HL-60 (cell line): ENCODE measurements around the gene FHIT.

Experiments
- DNase-seq, 2 experiments: peaks; one replicate each; pipeline ENCODE4 v3.0.0-alpha.2; 2010 to 2020; ENCODE audit warnings: low read depth in 1 of 2, low spot score in 1 of 2
- H3K27ac ChIP-seq: fragments of 250-450 bp; sonication (Bioruptor Pico); replicated peaks from 2 replicates; pipeline ENCODE4 v1.5.1; 2020; ENCODE audit warnings: mild to moderate bottlenecking, moderate library complexity
- H3K27me3 ChIP-seq: fragments of 250-450 bp; sonication (Bioruptor Pico); 2 replicates; pipeline ENCODE4 v1.5.1; 2021; ENCODE audit warnings: mild to moderate bottlenecking, moderate library complexity; ENCODE audit not compliant: insufficient read depth, poor library complexity, severe bottlenecking
- H3K4me3 ChIP-seq: replicated peaks from 2 replicates; pipeline ENCODE4 v1.5.1; 2011; ENCODE audit warnings: mild to moderate bottlenecking, control low read depth, low read length; ENCODE audit not compliant: insufficient read depth
- GABPA ChIP-seq: IDR thresholded peaks from 2 replicates; pipeline ENCODE4 v1.6.1; 2012; ENCODE audit warnings: low read depth
- POLR2AphosphoS5 ChIP-seq: IDR thresholded peaks from 2 replicates; pipeline ENCODE4 v1.6.1; 2012; ENCODE audit warnings: low read depth
- REST ChIP-seq: IDR thresholded peaks from 2 replicates; pipeline ENCODE4 v1.6.1; 2012; ENCODE audit warnings: low read depth; ENCODE audit not compliant: insufficient replicate concordance
- SPI1 ChIP-seq: IDR thresholded peaks from 2 replicates; pipeline ENCODE4 v1.6.1; 2012; ENCODE audit warnings: low read depth, mild to moderate bottlenecking, borderline replicate concordance
- TF ChIP-seq, protein P1 (sequence below): IDR thresholded peaks from one replicate; pipeline ENCODE4 v1.5.1; 2011; ENCODE audit warnings: low read length, control low read depth, inconsistent platforms; ENCODE audit not compliant: insufficient read depth

Gene FHIT

GRCh38 chr3:59796456-59796855, 1454.8 kb downstream of the FHIT start:
- Histone ChIP-seq H3K27ac (no peak overlapping the region), H3K27me3 (no peaks in the 10 kb centered on the region), H3K4me3 (no peak overlapping the region)
- DNase-seq, result no peak
- TF ChIP-seq SPI1, result no peak

DNA sequence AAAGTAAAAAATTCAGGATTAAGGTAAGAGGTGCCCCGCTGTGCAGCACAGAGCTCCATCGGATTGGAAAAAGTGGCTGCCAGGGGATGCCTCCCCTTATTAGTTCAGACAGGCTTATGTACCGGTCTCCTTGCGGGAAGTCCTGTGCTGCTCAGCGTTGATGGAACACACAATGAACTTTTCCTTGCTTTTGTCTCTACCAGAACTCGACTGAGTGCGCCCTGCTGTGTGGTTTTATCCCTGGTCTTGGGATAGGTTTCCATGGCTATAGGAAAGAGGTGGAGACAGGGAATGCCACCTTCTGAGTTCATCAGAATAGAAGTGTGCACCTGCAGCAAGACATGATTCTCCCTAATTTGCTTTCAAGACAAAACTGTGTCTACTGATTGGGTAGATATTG, 1455.5 kb downstream of the FHIT start:
- no peak overlapping the region for H3K4me3 ChIP-seq
- TF ChIP-seq GABPA (no peak), POLR2AphosphoS5 (no peak), REST (no peak), SPI1 (no peak)
- TF ChIP-seq, protein P1, sequence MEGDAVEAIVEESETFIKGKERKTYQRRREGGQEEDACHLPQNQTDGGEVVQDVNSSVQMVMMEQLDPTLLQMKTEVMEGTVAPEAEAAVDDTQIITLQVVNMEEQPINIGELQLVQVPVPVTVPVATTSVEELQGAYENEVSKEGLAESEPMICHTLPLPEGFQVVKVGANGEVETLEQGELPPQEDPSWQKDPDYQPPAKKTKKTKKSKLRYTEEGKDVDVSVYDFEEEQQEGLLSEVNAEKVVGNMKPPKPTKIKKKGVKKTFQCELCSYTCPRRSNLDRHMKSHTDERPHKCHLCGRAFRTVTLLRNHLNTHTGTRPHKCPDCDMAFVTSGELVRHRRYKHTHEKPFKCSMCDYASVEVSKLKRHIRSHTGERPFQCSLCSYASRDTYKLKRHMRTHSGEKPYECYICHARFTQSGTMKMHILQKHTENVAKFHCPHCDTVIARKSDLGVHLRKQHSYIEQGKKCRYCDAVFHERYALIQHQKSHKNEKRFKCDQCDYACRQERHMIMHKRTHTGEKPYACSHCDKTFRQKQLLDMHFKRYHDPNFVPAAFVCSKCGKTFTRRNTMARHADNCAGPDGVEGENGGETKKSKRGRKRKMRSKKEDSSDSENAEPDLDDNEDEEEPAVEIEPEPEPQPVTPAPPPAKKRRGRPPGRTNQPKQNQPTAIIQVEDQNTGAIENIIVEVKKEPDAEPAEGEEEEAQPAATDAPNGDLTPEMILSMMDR, result no peak
- H3K27ac ChIP-seq, result no peak overlapping the region
- DNase-seq, result no peak
- H3K27me3 ChIP-seq, result no peaks in the 10 kb centered on the region

GRCh38 chr3:59793976-59794375, 1457.3 kb downstream of the FHIT start:
- TF ChIP-seq REST (no peak), GABPA (no peak), SPI1 (no peak), POLR2AphosphoS5 (no peak)
- TF ChIP-seq, protein P1, result no peak
- DNase-seq, result no peak

GRCh38 chr3:59791774-59792308, 1459.4 kb downstream of the FHIT start:
- TF ChIP-seq REST, result no peak
- TF ChIP-seq SPI1, result no peak
- no peak for TF ChIP-seq GABPA
- TF ChIP-seq, protein P1, result no peak
- TF ChIP-seq POLR2AphosphoS5, result no peak
- no peaks in the 10 kb centered on the region for H3K27me3 ChIP-seq

More at GRCh38 chr3:59793976-59794375, 1457.3 kb downstream of the FHIT start:
- Histone ChIP-seq H3K4me3 (no peak overlapping the region), H3K27ac (no peak overlapping the region), H3K27me3 (no peaks in the 10 kb centered on the region)

More at GRCh38 chr3:59791774-59792308, 1459.4 kb downstream of the FHIT start:
- Histone ChIP-seq H3K4me3 (no peak overlapping the region), H3K27ac (no peak overlapping the region)
- no peak for DNase-seq
